Effector CD8-positive, alpha-beta T cell (primary cell): ENCODE measurements around the gene ILKAP.

Experiments
- DNase-seq: peaks from one replicate; lab custom pipeline; 2025; lab: John Stamatoyannopoulos, UW

The ILKAP gene

GRCh38 chr2:238137885-238138284, 65.6 kb downstream of the ILKAP start:
- no peak for DNase-seq

DNA sequence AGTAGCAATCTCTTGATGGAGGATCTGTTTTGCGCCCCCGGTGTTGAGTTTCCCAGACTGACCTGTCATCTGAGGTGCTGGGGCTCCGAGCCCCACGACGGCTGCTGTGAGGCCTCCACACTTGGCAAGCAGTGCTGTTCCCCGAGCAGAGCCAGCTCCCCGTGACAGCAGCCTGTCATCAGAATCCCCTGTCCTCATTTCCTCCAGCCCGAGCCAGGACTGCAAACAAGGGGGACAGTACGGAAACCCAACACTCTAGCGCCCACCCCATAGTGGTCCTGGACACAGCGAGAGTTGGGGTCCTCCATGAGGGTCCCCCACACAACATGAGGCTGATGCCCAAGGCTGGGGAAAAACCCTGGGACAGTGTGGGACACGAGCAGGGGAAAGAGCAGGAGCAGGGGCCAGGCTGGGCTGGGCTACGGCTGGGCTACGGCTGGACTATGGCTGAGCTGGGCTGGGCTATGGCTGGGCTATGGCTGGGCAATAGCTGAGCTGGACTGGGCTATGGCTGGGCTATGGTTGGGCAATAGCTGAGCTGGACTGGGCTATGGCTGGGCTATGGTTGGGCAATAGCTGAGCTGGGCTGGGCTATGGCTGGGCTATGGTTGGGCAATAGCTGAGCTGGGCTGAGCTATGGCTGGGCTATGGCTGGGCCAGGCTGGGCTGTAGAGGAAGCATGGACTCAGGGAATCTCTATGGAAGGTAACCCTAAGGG, 66.5 kb downstream of the ILKAP start:
- no peak for DNase-seq

DNA sequence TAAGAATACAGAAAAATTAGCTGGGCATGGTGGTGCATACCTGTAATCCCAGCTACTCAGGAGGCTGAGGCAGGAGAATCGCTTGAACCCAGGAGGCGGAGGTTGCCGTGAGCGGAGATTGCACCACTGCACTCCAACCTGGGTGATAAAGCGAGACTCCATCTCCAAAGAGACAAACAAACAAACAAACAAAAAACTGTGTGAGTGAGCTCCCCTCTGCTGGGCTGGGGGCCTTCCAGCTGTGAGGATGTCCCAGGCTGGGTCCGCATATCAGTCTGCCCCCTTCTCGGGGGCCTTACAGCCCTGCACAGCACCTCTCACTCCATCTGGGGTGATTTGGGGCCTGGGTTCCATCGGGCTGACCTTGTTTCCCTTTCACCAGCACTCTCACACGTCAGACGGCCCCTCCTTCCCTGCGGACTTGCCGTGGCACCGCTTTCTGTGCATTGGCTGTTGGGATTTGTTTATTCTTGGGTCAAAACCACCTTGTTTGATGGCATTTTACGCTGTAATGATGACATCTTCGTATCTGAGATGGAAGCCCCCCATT, 67.8 kb downstream of the ILKAP start:
- DNase-seq = no peak

DNA sequence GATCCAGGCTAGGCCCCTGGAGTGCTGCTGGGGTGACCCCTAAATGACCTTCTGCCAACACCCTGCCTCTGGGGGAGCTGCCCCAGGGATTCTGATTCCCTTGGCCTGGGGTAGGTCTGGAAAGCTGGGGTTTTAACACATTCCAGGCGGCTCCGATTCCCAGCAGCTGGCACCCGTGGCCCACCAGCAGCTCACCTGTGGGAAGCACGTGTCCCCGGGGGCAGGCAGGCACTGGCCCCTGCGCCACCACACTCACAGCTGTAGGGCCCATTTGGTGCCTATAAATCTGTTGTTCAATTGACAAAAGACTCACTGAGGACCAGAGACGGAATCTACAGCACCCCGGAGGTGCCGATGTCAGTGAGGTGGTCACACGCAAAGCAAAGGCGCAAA, 69.1 kb downstream of the ILKAP start:
- DNase-seq = no peak

- DNase-seq = no peak
These were observed 69.7 kb downstream of the ILKAP start for GRCh38 chr2:238133499-238134392.

DNA sequence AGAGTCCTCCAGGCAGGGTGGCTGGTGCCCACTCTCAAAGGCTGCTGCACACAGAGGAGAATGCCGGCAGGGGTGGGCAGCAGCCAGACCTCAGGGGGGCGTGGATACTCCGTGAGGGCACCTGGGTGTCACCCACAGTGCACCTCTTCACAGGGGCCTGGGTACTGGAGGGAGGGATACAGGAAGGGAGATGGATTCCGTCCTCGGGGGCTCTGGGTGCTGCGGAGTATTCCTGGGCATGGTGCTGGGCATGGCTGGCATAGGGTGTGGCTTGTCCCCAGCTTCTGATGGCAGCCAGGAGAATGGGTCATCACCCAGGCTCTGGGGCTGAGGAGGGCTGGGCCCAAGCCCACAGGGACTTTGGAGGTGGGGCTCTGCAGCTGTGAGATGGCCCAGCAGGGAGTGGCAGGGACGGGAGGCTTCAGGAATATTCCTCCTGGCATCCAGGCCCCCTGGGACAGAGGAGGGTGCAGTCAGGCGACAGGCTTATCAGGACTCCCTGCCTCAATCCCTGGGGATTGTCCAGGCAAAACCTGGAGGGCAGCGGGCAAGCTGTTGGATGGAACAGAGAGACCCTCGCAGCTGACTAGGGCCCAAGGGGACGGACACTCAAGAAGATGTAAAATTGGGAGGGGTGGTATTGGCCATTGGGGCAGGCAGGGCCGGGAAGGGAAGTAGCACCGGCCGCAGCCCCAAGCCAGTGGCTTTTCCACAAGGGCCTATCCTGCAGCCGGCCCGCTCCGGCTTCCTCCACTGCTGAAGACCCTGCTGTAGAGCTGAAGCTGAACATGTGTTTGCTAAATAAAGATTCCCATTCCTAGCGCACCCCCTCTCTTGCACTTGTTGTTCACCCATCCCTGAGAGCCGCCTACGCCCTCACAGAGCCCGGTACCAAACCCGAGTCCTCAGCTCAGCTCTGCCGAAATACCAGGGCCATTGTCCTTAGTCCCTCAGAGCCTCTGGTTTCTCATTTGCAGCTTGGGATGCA, 70.7 kb downstream of the ILKAP start:
- no peak for DNase-seq

- no peak for DNase-seq
These were observed 71.6 kb downstream of the ILKAP start for GRCh38 chr2:238131761-238132462.

- DNase-seq = no peak
These were observed 72.5 kb downstream of the ILKAP start for GRCh38 chr2:238130696-238131628.

DNA sequence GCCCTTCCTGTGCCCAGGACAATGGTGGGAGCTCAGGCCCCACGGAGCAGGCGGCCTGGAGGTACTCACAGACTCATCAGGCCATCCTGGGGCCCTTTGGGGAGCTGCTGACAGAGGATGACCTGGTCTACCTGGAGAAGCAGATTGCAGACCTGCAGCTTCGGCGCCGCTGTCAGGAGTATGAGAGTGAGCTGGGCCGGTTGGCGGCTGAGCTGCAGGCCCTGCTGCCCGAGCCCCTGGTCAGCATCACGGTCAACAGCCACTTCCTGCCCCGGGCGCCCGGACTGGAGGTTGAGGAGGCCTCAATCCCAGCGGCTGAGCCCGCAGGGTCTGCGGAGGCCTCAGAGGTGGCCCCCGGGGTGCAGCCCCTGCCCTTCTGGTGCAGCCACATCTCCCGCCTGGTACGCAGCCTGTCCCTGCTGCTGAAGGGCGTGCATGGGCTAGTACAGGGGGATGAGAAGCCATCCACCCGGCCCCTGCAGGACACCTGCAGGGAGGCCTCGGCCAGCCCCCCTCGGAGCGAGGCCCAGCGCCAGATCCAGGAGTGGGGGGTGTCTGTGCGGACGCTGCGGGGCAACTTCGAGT, 73.3 kb downstream of the ILKAP start:
- DNase-seq = no peak

GRCh38 chr2:238129166-238130010, 74.1 kb downstream of the ILKAP start:
- no peak for DNase-seq

- DNase-seq = no peak
These were observed 74.9 kb downstream of the ILKAP start for GRCh38 chr2:238128534-238129001.

DNA sequence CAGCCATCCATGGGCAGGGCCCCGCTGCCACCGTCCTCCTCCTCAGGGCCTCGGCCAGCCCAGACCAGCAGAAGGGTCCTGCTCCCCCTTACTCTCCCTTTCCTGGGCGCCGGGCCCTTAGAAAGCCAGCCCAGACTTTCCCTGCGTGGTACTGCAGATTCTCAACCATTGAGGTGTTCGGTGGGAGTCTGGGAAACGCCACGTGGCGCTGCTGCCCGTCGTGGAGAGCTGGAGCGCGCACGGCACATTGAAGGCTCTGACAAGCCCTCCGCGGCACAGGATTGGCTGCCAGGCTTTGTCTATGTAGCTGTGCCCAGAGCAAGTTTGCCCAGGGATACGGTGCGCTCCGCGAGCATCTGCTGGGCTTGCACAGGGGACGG, 75.4 kb downstream of the ILKAP start:
- DNase-seq = no peak

GRCh38 chr2:238127165-238128060, 76.1 kb downstream of the ILKAP start:
- DNase-seq = no peak

- DNase-seq = no peak
These were observed 76.7 kb downstream of the ILKAP start for GRCh38 chr2:238126775-238127164.

DNA sequence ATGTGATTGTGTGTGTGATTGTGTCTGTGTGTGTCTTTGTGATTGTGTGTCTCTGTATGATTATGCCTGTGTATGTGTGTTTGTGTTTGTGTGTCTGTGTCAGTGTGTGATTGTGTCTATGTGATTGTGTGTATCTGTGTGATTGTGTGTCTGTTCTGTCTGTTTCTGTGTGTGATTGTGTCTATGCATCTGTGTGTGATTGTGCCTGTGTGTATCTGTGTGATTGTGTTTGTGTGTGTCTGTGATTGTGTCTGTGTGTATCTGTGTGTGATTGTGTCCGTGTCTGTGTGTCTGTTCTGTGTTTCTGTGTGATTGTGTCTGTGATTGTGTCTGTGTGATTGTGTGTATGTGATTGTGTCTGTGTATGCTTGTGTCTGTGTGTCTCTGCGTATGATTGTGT, 77.2 kb downstream of the ILKAP start:
- DNase-seq = no peak

DNA sequence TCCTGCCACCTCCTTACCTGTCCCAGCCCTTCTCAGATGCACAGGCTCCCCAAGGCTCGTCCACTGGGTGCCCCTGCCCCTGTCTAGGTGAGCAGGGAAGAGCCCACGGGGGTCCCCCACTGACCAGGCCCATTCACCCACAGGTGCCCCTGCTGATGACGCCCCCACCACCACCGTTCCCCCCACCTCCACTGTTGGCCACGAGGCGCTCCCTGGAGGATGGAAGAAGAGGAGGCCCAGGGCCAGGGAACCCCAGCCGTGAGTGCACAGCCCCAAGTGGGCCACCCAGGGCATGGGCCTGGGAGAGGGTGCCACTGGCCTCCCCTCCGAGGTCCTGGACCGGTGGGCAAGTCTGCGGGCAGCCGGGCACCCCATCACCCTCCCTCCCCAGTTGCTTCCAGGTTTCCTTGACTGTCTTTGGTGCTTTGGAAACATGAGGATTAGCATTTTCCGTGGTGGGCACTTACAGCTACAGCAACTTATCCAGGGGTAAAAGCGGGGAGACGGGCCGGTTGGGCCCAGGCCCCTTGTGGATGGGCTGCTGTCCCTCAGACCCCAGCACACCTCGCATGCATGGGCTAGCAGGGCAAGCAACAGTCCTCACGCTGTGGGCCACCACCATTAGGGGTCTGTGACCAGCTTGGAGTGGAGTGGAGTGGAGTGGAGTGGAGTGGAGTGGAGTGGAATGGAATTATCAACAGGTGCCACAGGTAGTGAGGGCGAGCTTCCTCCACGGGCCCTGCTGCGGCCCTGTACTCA, 78.2 kb downstream of the ILKAP start:
- no peak for DNase-seq
